GM21723 (cell line): Measurements from ENCODE around the gene KRTAP5-10.
"Not testable (repeated sequence)": the region's sequence is repeated elsewhere in the genome, so short reads cannot be mapped to it uniquely, and the experiment has no call there.

ENCODE experiments used
- ATAC-seq: cut with Tn5 transposase; IDR thresholded peaks from one replicate; pipeline ENCODE4 v1.9.1; 2021; ENCODE audit warnings: mild to moderate bottlenecking, moderate library complexity; ENCODE audit not compliant: unreplicated experiment

KRTAP5-10 gene

GRCh38 chr11:71571101-71571850, 5.9 kb downstream of the KRTAP5-10 start:
- ATAC-seq, result not testable (repeated sequence)

GRCh38 chr11:71572811-71573210, 7.4 kb downstream of the KRTAP5-10 start:
- ATAC-seq, result no peak

- ATAC-seq, result no peak
Observed at GRCh38 chr11:71574418-71574817, 9.1 kb downstream of the KRTAP5-10 start.

DNA sequence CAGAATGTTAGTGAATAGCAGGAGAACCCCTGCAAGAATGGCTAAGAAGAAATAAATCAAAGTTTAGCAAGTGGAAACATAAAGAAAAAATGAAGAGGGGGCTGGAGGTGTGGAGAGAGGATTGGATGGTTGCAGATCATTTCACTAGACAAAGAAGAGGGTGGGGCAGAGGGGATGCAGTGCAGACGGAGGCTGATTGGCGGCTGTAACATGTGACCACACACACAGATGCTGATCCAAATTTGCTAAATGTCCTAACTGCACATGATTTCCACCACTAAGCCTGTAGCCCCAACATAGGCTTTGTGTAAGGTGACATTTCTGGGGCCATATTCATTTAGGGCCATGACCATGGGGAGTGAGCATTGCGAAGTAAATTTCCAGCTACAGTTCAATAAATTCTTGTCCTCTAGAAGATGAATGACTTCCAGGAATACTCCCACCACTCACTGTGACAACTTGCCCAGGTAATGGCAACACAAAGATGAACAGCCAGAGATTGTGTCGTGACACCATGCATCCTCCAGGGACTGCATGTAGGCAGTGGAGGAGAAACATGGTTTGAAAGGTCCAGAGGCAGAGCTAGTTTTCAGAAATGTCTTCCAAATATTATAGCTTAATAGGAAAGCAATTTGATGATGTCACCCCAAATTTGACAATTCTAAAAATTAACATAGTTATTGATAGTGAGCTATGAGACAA, 10.5 kb downstream of the KRTAP5-10 start:
- no peak for ATAC-seq

- ATAC-seq, result not testable (repeated sequence)
Observed at GRCh38 chr11:71576688-71577465, 11.5 kb downstream of the KRTAP5-10 start.

DNA sequence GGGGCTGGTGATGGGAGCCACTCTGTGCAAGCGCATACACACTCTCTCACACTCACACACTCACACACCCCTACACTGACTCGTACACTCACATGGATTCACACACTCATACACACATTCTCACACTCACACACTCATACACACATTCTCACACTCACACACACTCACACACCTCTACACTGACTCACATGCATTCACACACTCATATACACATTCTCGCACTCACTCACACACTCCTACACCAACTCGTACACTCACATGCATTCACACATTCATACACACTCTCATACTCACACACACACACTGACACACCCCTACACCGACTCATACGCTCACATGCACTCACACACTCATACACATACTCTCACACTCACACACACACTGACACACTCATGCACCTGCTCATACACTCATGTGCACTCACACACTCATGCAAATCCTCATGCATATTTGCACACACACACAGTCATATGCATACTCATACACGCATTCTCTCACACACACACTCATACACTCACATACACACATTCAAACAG, 12.2 kb downstream of the KRTAP5-10 start:
- ATAC-seq, result no peak

DNA sequence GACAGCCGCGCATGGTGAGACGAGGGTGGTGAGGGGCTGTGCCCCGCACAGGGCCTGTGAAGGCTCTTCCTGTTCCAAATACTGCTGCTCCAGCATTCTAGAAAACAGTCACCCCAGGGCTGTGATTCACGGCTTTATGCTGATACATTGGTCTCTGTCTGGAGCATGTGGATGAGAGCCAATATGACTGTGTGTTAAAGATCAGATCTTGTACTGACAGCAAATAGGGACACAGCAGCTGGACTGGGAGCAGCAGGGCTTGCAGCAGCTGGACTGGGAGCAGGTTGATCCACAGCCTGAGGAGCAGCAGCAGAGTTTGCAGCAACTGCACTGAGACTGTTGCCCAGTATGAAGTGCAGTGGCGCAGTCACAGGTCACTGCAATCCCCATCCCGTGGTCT, 14.2 kb downstream of the KRTAP5-10 start:
- not testable (repeated sequence) for ATAC-seq

DNA sequence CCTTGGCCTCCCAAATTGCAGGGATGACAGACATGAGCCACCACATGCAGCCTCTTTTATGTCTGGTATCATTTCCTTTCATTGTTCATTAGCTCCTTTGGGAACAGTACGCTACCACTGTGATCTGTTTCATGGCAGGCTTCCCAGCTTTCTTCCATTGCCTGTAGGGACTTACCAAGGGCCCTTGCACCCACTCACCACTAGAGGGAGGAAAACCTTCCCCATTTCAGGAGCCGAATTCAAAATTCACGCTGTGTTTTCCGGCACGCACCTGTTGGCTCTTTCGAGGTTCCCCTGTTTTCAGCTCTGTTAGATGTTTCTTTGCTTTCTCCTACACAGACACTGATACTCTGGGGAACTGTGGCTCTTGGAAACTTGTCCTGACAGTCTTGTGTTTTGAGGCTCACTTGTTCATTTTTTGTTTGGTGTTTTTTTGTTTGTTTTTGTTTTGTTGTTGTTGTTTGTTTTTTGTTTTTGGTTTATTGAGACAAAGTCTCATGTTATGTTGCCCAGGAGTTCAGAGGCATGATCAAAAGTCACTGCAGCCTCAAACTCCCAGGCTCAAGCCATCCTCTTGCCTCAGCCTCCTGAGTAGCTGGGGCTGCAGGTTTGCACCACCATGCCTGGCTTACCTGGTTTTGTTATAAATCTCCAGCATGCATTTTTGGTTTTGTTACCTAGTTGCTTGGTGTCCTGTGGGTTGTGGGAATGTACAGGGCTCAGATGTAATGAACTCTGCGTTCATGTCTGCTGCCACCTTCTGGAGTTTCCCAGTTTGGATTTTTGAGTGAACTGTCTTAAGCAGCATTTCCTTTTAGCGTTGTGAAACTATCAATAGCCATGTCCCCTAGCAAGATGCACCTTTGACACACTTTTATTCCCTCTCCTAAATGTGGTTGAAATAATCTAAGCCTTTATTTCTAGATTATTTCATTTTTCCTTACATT, 15.0 kb downstream of the KRTAP5-10 start:
- no peak for ATAC-seq

DNA sequence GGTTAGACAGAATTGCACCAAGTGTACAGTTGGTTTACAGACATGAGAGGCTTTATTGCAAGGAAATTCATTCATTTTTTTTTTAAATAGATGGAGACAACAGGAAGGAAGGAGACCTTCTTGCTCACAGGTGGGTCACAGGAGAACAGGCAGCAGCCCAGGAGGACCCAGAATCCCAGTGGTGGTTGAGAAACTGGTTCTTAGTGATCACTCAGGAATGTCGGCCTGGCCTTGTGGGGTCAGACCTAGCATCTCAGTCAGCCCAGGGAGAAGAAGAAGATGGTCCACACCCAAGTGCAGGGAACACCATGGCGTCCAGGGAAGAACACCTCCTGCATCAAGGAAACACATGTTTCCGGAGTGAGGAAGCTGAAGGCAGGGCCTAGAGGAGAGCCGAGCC, 16.5 kb downstream of the KRTAP5-10 start:
- ATAC-seq, result no peak

DNA sequence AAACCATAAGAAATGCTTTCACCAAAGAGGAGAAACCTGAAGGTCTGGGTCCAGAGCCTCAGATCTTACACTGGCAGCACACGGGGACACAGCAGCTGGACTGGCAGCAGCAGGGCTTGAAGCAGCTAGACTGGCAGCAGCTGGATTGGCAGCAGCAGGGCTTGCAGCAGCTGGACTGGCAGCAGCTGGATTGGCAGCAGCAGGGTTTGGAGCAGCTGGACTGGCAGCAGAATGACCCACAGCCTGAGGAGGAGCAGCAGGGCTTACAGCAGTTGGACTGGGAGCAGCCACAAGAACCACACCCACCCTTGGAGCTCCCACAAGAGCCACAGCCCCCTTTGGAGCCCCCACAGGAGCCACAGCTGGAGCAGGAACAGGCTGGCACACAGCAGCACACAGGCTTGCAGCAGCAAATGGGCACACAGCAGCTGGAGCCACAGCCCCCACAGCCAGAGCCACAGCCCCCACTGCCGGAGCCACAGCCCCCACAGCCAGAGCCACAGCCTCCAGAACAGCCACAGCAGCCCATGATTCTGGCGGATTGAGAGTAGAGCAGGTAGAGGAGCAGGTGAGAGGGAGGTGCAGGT, 17.0 kb downstream of the KRTAP5-10 start, which contains the start of gene KRTAP5-11:
TSS of gene KRTAP5-11 (minus strand) at position 567 of the 587 bp plus-strand sequence. CDS start at position 529, 38 bp downstream.
- ATAC-seq, result no peak

GRCh38 chr11:71582969-71583368, 17.6 kb downstream of the KRTAP5-10 start:
- ATAC-seq, result not testable (repeated sequence)

GRCh38 chr11:71585673-71586072, 20.3 kb downstream of the KRTAP5-10 start:
- ATAC-seq, result not testable (repeated sequence)

DNA sequence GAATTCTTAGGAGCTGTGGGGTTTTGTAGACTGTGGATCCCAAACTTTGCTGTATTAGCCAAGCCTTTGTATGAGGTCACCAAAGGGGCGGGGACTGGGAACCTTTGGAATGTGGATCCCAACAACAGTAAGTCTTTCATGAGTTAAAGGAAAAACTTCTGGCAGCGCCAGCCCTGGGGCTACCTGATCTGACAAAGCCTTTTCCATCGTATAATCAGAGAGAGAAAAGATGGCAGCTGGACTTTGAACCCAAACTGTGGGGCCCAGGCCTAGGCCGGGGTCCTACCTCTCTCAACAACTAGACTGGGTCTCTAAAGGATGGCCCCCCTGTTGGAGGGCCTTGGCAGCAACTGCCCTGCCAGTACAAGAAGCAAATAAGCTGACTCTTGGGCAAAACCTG, 23.0 kb downstream of the KRTAP5-10 start:
- ATAC-seq, result not testable (repeated sequence)

- not testable (repeated sequence) for ATAC-seq
Observed at GRCh38 chr11:71588822-71589545, 23.6 kb downstream of the KRTAP5-10 start.

DNA sequence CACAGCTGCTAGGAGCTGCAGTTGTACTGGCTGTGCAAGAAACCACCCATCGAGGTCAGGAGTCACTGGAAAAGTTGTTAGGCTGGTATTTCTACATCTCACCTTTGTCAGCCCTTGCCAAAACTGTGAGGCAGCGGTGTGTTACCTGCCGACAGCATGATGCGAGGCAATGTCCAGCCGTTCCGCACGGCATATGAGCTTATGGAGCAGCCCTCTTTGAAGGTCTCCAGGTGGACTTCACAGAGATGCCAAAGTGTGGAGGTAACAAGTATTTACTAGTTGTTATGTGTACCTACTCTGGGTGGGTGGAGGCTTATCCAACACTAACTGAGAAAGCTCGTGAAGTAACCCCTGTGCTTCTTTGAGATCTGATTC, 24.2 kb downstream of the KRTAP5-10 start:
- ATAC-seq, result not testable (repeated sequence)

DNA sequence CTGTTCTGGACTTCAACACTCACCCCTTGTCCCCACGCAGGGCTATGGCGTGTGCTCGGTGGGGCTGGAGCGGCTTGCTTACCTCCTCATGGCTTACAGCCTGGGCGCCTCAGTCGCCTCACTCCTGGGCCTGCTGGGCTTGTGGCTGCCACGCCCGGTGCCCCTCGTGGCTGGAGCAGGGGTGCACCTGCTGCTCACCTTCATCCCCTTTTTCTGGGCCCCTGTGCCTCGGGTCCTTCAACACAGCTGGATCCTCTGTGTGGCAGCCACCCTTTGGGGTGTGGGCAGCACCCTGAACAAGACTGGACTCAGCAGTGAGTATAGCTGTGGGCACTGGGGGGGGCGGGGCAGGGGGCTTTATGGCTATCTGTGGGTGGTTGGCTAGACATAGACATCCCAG, 37.9 kb downstream of the KRTAP5-10 start:
- not testable (repeated sequence) for ATAC-seq

DNA sequence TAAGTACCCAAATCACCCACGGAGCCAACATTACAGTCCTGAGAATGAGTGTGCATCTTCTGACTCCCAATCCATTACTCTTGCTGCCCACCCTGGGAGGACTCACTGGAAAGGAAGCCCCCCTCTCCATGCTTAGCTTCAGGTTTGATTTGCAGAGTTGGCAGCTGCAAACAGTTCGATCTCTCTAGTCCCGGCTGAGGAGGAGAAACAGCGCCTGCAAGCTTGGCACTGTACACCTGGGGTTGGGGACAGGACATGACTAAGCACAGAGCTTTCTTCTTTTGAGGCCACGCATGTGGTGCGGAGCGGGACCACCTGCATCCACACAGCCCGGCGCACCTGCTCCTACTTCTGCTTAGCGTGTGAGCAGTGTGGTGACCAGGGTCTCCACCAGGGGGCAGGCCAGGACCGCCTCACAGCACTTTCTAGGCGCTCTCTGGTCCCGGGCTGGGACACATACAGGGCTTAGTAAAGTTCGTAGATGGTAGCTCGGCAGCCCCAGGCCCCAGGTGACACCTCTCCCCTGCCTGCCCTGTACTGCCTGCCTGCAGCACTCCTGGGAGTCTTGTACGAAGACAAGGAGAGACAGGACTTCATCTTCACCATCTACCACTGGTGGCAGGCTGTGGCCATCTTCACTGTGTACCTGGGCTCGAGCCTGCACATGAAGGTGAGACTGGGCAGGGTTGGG, 39.6 kb downstream of the KRTAP5-10 start:
- not testable (repeated sequence) for ATAC-seq

DNA sequence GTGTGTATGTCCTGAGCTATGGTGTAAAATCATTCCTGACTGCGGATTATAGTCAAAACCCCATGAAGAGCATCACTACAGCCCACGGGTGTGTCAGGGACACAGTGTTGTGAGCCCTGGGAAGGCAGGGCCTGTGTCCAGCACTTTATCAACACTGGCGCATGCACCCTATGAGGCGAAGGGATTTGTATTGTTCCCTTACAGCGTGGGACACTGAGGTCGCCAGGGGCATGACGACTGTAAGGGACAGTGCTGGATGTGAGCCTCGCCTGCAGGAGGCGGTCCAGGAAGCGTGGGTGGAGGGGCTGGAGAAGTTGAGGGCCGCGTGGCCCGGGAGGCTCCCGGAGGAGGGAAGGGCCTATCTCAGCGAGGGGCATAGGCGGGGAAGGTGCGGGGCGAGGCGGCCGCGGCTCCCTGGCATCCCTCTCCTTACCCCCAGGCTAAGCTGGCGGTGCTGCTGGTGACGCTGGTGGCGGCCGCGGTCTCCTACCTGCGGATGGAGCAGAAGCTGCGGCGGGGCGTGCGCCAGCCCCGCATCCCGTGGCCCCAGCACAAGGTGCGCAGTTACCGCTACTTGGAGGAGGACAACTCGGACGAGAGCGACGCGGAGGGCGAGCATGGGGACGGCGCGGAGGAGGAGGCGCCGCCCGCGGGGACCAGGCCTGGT, 41.6 kb downstream of the KRTAP5-10 start:
- not testable (repeated sequence) for ATAC-seq
